Esophagus muscularis mucosa (tissue), 3 donors: ENCODE measurements around the gene LDHD.

ENCODE experiments used
- POLR2A ChIP-seq: fragments of 450-650 bp; IDR thresholded peaks from one replicate; pipeline ENCODE4 v1.6.1; 2017; ENCODE audit warnings: antibody characterized with exemption, moderate library complexity, mild to moderate bottlenecking, low read depth
- TF ChIP-seq, protein P1 (sequence below), 3 experiments: fragments of 200-600 bp in 2 of 3; fragments of 450-650 bp in 1 of 3; sonication (generic) in 2 of 3; IDR thresholded peaks; one replicate each; pipeline ENCODE4 v1.5.1; 2017 to 2019; ENCODE audit warnings: antibody characterized with exemption in 3 of 3, mild to moderate bottlenecking in 2 of 3, moderate library complexity in 1 of 3

- TF ChIP-seq, protein P1, sequence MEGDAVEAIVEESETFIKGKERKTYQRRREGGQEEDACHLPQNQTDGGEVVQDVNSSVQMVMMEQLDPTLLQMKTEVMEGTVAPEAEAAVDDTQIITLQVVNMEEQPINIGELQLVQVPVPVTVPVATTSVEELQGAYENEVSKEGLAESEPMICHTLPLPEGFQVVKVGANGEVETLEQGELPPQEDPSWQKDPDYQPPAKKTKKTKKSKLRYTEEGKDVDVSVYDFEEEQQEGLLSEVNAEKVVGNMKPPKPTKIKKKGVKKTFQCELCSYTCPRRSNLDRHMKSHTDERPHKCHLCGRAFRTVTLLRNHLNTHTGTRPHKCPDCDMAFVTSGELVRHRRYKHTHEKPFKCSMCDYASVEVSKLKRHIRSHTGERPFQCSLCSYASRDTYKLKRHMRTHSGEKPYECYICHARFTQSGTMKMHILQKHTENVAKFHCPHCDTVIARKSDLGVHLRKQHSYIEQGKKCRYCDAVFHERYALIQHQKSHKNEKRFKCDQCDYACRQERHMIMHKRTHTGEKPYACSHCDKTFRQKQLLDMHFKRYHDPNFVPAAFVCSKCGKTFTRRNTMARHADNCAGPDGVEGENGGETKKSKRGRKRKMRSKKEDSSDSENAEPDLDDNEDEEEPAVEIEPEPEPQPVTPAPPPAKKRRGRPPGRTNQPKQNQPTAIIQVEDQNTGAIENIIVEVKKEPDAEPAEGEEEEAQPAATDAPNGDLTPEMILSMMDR (IDR thresholded peaks at IDR 0.05): no peak
- TF ChIP-seq POLR2A: no peak
Observed at GRCh38 chr16:75121949-75122568, 5.5 kb upstream of the LDHD start.
